ENCODE measurements around the gene DUSP16.
"Not testable (repeated sequence)": the region's sequence is repeated elsewhere in the genome, so short reads cannot be mapped to it uniquely, and the experiment has no call there.

The DUSP16 gene

DNA sequence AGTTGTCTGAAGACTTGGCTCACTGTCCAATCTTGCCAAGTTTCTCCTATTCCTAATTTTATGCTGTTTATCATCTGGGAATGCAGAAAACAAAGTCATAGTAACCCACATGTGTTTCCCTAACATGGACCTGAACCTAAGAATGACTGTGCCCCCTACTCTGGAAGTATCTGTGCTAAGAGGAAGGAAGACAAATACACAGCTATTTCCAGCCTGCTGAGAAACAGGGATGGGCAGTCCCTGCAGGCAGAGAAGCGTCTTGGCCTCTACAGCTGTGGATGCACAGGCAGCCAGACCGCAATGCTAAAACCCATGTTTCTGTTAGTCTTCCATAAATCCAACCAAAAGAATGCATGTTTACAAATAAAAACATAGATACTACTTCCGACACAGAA, 56.2 kb downstream of the DUSP16 start:
- no peak for DNase-seq (ENCODE audit: low read depth, low spot score)

DNA sequence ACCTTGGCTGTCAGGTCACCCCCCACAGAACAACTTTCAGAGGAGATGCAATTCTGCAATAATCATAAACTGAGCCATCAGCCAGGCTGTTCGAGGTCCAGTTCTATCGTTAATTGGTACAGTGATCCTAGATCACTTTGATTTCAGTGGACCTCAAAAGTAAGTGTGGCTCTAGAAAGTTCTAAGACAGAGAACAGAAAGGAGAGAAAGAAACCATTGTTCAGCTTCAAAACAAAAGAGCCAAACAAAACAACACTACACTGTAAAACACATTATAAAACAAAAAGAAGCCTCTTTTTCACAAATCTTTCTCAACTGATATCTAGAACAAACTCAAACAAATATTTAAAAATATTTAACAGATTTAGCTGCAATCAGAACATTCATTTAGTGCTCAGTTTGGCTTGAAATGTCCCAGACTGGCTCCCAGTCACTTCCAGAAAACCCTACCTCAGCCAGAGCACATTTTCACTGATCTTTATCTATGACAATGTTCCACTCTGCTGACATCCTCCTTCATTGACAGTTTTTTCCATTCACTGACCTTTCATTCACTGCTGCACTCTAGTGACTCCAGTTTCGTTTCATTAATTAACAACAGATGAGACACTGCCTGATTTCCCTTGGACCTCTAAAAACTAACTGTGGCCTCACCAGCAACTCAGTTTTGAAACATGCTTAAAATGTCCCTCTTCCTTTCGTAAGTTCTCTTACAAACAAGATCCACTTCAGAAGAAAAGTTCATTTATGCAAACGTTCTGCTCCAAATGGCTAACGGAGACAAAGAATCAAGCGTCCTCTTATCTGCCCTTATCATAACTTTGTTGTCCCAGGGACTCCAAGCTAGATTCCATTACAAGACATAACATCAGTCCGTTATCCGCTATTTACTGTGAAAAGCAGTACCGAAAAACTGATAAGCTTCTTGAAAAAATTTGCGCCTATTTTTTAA, 56.8 kb downstream of the DUSP16 start:
- no peak overlapping the region for H3K4me3 ChIP-seq (ENCODE audit: low read length)
- DNase-seq (ENCODE audit: low read depth, low spot score) = no peak

More for the DNA sequence above, 56.2 kb downstream of the DUSP16 start:
- H3K4me3 ChIP-seq (ENCODE audit: low read length) = no peak overlapping the region

DNA sequence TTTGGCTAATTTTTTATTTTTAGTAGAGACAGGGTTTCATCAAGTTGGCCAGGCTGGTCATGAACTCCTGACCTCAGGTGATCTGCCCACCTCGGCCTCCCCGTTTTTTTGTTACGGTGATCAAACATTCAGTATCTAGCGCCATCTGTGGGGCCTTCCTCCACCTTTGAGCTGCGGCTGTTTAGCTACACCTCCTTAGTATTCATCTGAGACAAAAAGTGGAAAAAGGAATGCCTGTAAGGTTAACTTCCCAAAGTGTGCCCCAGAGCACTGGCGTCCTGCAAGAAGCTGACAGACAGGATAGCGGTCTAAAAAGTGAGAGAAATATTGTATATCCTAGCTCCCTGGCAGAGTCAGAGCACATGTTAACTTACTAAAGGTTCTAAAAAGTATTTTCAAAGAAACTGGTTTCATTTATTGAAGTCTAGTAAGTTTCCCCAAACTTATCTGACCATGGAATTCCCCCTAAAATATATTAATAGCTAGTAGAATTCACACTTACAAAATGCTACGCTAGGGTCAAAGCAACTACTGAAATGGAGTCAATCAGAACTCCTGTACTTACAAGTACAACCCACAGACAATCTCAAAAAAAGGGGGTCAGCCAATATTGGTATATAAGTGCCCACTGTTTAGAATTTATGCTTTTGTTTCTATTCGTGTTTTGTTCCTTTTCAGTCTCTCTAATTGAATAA, 59.1 kb downstream of the DUSP16 start:
- no peak overlapping the region for H3K4me3 ChIP-seq (ENCODE audit: low read length)
- DNase-seq (ENCODE audit: low read depth, low spot score) = no peak

DNA sequence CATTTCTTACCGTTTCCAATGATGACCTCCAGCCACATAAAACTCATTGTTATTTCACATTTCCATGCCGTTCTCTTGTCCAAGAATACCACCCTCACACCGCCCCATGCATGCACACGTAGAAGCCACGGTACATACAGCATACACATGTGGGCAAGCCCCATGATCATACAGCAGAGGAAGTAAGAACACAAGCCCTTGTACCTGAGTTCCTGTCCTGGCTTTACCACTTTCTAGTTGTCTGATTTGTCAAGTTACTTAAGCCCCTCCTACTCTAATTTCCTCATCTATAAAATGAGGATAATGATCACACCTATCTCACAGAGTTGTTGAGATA, 59.9 kb downstream of the DUSP16 start:
- DNase-seq (ENCODE audit: low read depth, low spot score) = no peak

DNA sequence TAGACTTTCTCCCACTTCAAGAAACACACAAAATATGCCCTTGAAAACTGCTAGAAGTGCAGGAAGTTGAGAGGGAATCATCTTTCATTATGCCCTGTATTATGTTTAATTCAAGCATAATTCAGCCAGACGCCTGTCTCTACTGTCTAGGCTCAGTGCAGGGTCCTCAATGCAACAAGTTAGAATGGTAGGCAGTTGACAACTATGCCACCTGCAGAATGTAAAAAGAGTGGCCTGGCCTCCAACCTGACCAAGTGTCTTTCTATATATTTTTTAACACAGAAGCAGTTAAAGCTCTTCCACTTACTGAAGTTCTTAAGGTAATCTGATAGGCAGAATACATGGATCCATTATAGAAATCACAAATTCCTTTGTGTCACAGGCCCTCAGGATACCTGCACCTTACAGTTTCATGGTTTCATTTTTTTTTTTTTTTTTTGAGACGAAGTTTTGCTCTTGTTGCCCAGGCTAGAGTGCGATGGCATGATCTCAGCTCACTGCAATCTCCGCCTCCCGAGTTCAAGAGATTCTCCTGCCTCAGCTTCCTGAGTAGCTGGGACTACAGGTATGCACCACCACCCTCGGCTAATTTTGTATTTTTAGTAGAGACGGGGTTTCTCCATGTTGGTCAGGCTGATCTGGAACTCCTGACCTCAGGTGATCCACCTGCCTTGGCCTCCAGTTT, 60.4 kb downstream of the DUSP16 start:
- H3K4me3 ChIP-seq (ENCODE audit: low read length) = not testable (repeated sequence)

More for the DNA sequence above, 59.9 kb downstream of the DUSP16 start:
- H3K4me3 ChIP-seq (ENCODE audit: low read length) = no peak overlapping the region

DNA sequence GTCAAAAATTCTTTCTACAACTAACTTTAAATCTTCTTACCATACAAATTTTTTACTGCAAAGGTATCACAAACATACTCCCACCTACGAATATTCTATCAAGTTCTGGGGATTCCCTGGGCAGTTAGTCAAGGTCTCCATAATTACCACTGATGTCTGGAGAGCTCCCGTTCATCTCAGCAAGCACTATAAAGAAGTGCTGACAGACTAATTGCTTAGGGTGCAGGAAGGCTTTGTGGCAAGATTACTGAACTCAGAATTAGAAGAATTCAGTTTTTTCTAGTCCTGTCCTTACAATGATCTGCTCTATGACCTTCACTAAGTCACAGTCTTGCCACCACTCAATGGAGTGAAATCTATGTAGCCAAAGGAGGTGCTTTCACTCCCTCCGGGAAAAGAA, 61.5 kb downstream of the DUSP16 start:
- H3K4me3 ChIP-seq (ENCODE audit: low read length) = no peak overlapping the region
- DNase-seq (ENCODE audit: low read depth, low spot score) = no peak

More for the DNA sequence above, 60.4 kb downstream of the DUSP16 start:
- DNase-seq (ENCODE audit: low read depth, low spot score) = not testable (repeated sequence)

DNA sequence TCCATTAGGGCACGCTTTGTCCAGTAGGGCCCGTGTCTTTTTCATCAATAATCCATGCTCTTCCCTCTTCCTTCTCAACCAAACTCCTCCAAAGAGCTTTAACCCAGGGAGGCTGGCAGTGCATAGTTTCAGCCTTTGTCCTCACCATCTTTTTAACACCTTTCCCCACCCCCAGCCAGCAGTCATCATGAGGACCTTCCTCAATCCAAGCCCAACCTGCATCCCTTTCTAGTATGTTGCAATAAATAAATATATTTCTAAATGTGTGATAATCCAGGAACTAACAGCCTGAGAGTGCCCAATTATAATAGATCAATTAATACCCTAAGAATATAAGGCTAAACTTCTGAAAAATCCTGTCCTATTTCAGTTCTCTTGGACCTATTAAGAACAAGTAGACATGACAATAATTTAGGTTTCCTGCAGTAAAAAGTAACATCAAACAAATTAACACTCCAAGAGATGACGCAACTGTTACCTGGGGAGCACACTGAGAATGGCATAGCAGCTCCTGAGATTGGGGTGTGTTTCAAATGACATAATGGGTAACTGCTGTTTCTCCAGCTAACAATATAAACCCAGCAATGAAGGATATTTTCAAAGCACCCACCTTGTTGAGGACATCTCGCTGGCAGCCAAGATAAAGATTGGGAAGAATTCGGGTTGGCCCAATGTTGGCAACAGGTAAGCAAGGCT, 62.6 kb downstream of the DUSP16 start:
- no peak for DNase-seq (ENCODE audit: low read depth, low spot score)
- H3K4me3 ChIP-seq (ENCODE audit: low read length) = no peak overlapping the region

DNA sequence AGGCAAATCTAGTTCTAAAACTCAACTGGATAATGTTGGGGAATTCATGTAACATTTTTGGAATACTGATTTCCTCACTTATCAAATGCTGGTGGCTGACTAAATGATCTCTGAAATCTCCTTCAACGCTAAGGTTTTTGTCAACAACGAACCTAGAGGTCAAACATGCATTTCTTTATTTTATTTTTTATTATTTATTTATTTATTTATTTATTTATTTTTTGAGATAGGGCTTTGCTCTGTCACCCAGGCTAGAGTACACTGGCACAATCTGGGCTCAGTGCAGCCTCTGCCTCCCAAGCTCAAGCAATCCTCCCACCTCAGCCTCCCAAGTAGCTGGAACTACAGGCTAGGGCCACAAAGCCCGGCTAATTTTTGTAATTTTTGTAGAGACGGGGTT, 64.5 kb downstream of the DUSP16 start:
- DNase-seq (ENCODE audit: low read depth, low spot score) = no peak
- no peak overlapping the region for H3K4me3 ChIP-seq (ENCODE audit: low read length)

DNA sequence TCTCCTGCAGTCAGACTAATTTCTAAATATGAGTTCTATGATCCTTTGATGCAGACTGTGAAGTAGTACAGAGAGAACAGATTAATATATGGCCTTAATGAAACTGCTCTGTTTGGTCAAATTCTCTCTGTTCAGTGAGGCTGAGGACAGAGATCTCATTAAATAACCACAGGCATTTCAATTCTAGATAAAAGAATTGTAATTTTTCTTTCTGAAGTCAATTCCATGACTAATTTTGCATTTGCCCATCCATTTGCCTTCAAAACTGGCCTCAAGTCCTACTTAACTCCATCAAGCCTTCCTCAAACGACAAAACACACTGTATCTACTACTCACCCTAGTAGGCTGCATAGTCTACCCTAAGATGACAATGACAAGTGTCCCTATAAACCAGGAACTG, 67.1 kb downstream of the DUSP16 start:
- H3K4me3 ChIP-seq (ENCODE audit: low read length) = no peak overlapping the region

DNA sequence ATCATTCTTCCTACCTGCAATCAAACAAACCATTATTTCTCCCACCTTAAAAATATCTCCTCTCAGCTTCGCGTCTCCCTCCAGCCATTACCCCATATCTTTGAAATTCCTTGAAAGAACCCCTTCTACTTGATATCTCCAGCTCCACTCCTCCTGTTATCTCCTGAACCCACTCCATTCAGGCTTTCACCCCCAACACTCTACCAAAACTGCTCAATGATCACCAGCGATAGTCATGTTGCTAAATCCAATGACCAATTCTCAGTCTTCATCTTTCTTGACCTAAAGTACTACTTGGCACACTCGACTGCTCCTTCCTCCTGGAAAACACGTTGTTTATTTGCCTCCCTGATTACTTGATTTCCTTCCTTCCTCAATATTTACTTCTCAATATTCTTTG, 70.1 kb downstream of the DUSP16 start:
- H3K4me3 ChIP-seq (ENCODE audit: low read length) = no peak overlapping the region
- DNase-seq (ENCODE audit: low read depth, low spot score) = no peak

More for the DNA sequence above, 67.1 kb downstream of the DUSP16 start:
- DNase-seq (ENCODE audit: low read depth, low spot score) = no peak

DNA sequence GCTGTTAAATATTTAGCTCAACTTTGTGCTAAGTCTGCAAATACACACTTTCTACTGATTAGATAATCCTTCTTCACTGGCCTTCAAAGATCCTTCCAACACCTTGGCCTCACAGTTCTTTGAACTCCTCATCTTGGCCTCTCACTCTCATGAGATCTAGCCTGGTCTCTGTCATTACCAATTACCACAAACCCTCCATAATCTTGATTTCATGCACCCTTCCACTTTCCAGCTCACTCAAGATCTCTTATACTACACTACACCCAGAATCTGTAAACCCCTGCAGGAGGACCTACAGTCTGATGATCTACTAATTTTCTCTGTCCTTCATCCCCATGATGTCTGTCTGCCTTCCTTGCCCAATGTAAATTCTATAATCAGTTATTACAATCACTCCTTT, 71.1 kb downstream of the DUSP16 start:
- no peak overlapping the region for H3K4me3 ChIP-seq (ENCODE audit: low read length)

DNA sequence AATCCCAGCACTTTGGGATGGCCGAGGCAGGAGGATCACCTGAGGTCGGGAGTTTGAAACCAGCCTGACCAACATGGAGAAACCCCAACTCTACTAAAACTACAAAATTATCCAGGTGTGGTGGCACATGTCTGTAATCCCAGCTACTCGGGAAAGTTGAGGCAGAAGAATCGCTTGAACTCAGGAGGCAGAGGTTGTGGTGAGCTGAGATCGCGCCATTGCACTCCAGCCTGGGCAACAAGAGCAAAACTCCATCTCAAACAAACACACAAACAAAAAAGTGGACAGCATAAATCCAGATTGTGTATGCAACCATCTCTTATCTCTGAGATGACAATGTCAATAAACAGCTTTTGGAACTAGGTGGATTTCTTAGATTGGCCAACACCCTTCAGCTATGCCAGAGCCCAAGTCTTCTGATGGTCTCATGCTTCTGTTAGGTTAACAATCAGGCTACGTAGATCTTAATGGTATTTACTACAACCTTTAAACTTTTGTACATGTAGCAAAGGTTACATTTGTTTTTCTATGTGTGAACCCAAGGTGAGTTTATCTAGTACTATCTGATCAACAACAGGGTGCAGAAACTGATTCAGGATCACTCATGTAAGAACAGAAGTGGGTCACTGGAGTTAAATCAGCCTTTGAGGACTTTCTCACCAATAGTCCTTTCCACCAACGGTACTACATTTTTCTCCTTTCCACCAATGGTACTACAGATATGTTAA, 73.7 kb downstream of the DUSP16 start:
- H3K4me3 ChIP-seq (ENCODE audit: low read length) = no peak overlapping the region
- no peak for DNase-seq (ENCODE audit: low read depth, low spot score)

More for the DNA sequence above, 71.1 kb downstream of the DUSP16 start:
- DNase-seq (ENCODE audit: low read depth, low spot score) = no peak

DNA sequence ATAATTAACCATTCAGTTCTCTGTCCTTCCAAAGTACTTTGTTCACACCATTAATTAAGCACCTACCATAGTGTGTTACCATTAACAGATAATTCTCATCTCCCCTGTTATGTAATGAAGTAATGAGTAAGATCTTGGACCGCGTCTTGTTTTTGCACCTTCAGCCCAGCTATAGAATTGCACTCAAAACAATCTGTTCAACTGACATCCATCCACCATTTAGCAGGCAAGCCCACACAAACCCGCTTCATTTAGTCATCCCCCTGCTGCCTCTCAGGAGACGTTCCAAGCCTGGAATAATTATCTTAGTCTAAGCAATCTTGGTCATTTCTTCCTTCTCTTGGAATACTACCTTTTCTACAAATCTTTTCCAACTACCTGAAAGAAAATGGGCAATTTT, 74.4 kb downstream of the DUSP16 start:
- DNase-seq (ENCODE audit: low read depth, low spot score) = no peak

DNA sequence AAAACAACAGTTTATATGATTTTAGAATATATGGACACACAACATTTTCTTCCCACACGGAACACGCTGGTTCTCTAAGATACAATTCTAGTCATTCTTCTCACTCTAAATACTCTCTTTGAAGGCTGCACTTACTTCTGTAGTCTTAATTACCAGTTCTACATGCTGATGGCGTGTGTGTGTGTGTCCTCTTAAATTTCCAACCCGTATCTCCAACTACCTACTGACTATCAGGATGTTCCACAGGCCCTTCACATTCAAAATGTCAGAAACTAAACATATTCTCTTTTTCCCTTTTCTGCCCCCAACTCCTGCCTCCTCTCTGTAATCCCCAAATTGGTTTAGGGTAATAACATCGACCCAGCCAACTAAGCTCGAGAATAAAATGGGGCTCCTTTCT, 75.2 kb downstream of the DUSP16 start:
- no peak overlapping the region for H3K4me3 ChIP-seq (ENCODE audit: low read length)
- DNase-seq (ENCODE audit: low read depth, low spot score) = no peak

More for the DNA sequence above, 74.4 kb downstream of the DUSP16 start:
- H3K4me3 ChIP-seq (ENCODE audit: low read length) = no peak overlapping the region

DNA sequence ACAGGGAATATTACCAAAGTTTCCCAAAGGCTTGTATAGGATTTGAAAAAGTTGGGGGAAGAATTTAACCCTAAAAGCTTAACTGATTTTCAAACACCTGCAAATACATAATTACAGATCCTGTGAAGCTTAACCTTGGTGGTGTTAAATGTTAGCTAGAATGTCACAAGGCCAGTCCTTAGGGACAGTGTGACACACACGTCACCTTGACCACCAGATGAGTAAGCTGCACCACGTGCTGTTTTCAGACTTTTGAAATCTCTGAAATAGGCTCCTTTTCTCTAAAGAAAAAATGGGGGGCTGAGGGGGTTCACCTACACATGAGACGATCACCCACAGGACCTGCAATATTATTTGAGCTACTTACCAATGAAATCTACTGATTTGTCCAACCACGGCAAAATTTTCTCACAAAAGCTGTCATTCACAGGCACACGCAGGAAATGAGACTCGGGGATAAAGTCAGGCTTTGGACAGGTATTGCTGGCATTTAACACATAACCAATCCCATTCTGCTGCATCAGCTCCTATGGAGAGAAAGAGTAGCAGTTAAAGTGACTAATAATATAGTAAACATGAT, 75.9 kb downstream of the DUSP16 start:
- no peak for DNase-seq (ENCODE audit: low read depth, low spot score)
- no peak overlapping the region for H3K4me3 ChIP-seq (ENCODE audit: low read length)

DNA sequence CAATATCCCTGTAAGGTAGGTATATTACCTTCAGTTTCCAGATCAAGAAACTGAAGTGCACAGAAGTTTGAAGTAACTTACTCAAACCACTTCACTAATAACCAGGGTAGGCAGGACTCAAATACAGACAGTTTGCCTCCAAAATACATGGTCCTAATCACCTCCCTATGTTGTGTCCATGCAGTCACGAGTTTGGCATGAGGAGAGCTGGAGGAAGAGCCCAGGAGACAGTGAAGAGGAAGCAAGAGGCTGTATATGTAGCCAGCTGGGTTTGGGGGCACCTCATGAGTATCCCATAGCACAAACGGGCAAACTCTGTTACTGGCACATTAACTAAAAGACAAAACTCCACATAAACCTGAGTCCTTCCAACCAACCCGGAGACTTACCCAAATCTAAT, 79.2 kb downstream of the DUSP16 start:
- no peak overlapping the region for H3K4me3 ChIP-seq (ENCODE audit: low read length)
- DNase-seq (ENCODE audit: low read depth, low spot score) = no peak

DNA sequence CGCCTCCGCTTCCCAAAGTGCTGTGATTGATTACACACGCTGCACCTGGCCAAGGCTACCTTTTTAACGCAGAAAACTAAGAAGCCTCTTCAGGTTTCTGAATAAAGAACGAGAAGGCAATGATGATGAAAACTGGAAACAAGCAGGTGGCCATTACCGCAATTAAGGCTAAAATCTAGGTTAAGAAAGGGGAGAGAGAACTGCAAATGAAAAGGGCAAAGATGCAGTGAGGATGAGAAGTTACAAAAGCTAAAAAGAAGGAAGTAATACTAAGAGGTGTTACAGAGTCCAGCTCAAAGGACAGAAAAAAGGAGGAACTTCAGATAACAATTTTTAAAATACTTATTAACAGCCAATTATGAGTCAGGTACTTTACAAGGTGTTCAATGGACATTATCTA, 79.7 kb downstream of the DUSP16 start:
- no peak for DNase-seq (ENCODE audit: low read depth, low spot score)

DNA sequence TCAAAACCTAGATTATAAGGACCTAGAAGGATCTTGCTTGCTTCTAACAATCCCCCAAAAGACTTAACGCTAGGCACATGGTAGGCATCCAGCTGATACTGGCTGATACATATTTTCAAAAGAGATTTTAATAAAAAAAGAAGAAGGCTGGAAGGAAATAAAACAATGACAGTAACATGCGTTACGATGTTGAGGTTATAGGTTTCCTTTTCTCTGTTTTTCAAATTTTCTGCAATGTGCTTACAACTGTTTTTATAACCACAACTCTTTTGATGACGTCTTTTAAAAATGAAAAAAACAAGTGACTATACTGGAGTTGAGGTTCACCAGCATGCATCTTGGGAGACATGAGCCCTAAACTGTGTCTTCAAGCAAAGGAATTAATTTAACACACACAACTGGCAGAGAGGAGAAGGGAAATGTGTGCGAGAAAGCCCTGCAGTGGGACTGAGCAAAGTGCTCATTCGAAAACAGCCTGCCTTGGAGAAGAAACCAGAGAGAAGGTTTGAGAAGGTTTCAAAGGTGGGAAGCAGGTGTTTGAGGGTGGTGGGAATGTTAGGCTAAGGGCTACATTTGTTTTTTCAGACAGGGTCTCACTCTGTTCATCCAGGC, 80.4 kb downstream of the DUSP16 start:
- peak; percentile 73 for DNase-seq (ENCODE audit: low read depth, low spot score)
- no peak overlapping the region; the same call in 1 of the 2 replicates for H3K4me3 ChIP-seq (ENCODE audit: low read length)

More for the DNA sequence above, 79.7 kb downstream of the DUSP16 start:
- H3K4me3 ChIP-seq (ENCODE audit: low read length) = no peak overlapping the region
